ENCODE measurements around the gene EGFLAM. TPM values are rescaled to one million over a fixed set of nuclear protein-coding genes. Genes with fewer than 3 reads are reported as not detected.

EGFLAM gene
- total RNA-seq, 1 experiment from 2014 or later: 0.33 TPM

DNA sequence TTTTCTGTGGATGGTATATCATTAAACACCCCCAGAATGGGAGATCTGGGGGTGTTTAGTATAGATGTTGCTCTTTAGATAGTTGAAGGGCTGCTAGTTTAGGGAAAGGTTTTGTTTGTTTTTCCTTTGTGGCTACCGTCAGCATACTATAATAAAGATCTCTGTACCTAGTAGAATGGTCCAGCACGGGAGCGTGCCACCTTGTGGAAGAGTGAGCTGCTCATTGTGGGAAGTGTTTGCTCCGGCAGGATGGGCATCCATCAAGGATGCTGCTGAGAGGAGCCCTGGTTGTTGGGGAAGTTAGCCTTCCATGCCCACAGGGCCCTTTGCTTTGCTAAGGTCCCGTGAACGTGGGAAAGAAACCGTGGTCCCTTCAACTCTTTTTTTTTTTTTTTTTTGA is 185.0 kb downstream of the EGFLAM start:
- no CpG with 5 or more reads among the region's 7 CpGs for WGBS (ENCODE audit: extremely low coverage, insufficient read length, low lambda C conversion rate)
- no peaks in the 10 kb centered on the region for H3K36me3 Mint-ChIP-seq (ENCODE audit: insufficient read depth in 1 of 3, low read depth in 3 of 3)

More for the DNA sequence above, 185.0 kb downstream of the EGFLAM start:
- Histone ChIP-seq H3K27ac (ENCODE audit: insufficient read length, low read depth, low read length) (no peak overlapping the region), H3K79me2 (ENCODE audit: insufficient read depth, low read length) (no peaks in the 10 kb centered on the region), H3K18ac (ENCODE audit: insufficient read length, low read depth, low read length) (no peak overlapping the region), H4K5ac (ENCODE audit: insufficient read length, low read depth, low read length) (no peak overlapping the region), H3K4me2 (ENCODE audit: insufficient read depth, insufficient read length, low read length) (no peak overlapping the region), H4K8ac (replicated peaks; ENCODE audit: insufficient read length, low read depth, low read length) (no peak overlapping the region), H4K91ac (ENCODE audit: insufficient read length, low read depth, low read length) (no peak overlapping the region), H2BK20ac (ENCODE audit: low read depth, low read length, poor library complexity, severe bottlenecking) (no peak overlapping the region), H3T11ph (ENCODE audit: low read length) (no peak overlapping the region), H3K9me3 (ENCODE audit: control insufficient read depth, low read depth, low read length) (no peaks in the 10 kb centered on the region), H2BK5ac (ENCODE audit: insufficient read length, low read length) (no peak overlapping the region), H3K56ac (ENCODE audit: insufficient read length, low read depth, low read length) (no peak overlapping the region), H3K4me1 (ENCODE audit: insufficient read depth, low read length) (no peaks in the 10 kb centered on the region), H3K23me2 (ENCODE audit: insufficient read length, low read depth, low read length, poor library complexity, severe bottlenecking) (no peaks in the 10 kb centered on the region), H3K4ac (ENCODE audit: low read depth, low read length) (no peak overlapping the region), H3K9ac (ENCODE audit: extremely low read depth, insufficient read length, low read length) (no peak overlapping the region), H2BK120ac (ENCODE audit: low read depth, low read length, poor library complexity, severe bottlenecking) (no peak overlapping the region), H2BK12ac (ENCODE audit: insufficient read length, low read depth, low read length) (no peak overlapping the region), H3K27me3 (ENCODE audit: insufficient read depth, low read length) (no peaks in the 10 kb centered on the region), H2AK5ac (ENCODE audit: insufficient read length, low read length) (no peak overlapping the region), H3K14ac (ENCODE audit: insufficient read depth, low read length) (no peak overlapping the region), H2AFZ (ENCODE audit: low read length) (no peak overlapping the region), H3K23ac (ENCODE audit: insufficient read length, low read depth, low read length) (no peak overlapping the region), H4K20me1 (ENCODE audit: control insufficient read depth, insufficient read depth, insufficient read length) (no peaks in the 10 kb centered on the region), H3K79me1 (ENCODE audit: insufficient read depth, low read depth, low read length, poor library complexity, severe bottlenecking) (no peaks in the 10 kb centered on the region), H2BK15ac (ENCODE audit: low read depth, low read length) (no peak overlapping the region)
- Mint-ChIP-seq H3K9me3 (no peaks in the 10 kb centered on the region; a peak in 1 of 5 replicates), H3K27me3 (ENCODE audit: low read depth) (peaks cover 4% of the 10 kb centered on the region), H3K4me1 (peaks cover 2 to 5% of the 10 kb centered on the region in 2 experiments; a peak in 1 of 4 replicates), H3K4me3 (no peak overlapping the region), H3K27ac (no peak overlapping the region)
- TF ChIP-seq, protein P1, sequence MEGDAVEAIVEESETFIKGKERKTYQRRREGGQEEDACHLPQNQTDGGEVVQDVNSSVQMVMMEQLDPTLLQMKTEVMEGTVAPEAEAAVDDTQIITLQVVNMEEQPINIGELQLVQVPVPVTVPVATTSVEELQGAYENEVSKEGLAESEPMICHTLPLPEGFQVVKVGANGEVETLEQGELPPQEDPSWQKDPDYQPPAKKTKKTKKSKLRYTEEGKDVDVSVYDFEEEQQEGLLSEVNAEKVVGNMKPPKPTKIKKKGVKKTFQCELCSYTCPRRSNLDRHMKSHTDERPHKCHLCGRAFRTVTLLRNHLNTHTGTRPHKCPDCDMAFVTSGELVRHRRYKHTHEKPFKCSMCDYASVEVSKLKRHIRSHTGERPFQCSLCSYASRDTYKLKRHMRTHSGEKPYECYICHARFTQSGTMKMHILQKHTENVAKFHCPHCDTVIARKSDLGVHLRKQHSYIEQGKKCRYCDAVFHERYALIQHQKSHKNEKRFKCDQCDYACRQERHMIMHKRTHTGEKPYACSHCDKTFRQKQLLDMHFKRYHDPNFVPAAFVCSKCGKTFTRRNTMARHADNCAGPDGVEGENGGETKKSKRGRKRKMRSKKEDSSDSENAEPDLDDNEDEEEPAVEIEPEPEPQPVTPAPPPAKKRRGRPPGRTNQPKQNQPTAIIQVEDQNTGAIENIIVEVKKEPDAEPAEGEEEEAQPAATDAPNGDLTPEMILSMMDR (conservative IDR thresholded peaks at IDR 0.05): no peak
- no peak for DNase-seq
